Activated CD4-positive, alpha-beta T cell treated with anti-CD3 and anti-CD28 coated beads, Interleukin-2, amount 50 U/mL, for 24 hours (primary cell): ENCODE results near the gene ALDH1B1.
"Not testable (repeated sequence)": the region's sequence is repeated elsewhere in the genome, so short reads cannot be mapped to it uniquely, and the experiment has no call there.

Source experiments
- DNase-seq, 2 donors: peaks; one replicate each; pipeline ENCODE4 v3.0.0-alpha.2; 2020; ENCODE audit warnings: low read depth in 1 of 2, low spot score in 1 of 2

Gene ALDH1B1

DNA sequence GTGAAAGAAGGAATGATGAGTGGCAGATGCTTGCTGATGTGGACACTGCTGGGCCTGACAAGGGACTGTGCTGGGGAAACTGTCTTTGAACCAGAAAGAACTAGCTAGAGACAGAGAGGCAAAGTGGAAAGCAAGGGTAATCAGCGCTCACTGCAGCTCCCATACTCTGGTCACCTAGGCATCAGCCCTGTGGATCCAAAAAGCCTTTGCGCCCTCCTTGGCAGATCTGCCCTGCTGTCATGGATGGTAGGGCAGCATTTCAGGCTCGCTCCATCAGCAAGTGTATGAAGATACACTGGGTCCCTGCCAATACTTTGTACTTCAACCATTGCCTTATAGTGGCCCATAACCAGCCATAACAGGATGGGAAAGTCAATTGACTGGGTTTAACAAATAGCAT is 6.6 kb upstream of the ALDH1B1 start:
- DNase-seq: no peak

DNA sequence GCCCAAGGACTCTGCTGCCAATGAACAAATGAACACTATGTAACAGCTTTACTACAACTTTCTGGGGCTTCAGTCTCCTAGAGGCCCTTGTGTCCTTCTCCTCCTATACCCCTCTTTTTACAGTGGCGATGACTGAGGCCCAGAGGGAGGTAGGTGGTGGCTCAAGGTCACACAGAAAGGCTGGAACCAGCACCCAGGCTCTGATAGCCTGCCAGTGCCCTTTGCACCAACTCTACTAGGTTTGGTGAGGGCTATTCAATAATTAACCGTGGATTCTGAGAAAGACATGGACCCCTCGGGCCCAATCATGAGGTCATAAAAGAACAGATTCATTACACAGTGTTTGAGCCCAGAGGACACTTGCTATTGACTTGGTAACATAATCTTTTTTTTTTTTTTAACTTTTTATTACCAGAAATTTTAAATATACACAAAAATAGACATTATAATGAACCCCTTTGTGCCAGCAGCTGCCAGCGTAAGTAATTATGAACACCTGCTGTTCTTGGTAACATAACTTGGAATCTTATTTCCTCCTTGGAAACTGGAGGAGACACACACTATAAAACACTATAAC is 6.1 kb upstream of the ALDH1B1 start:
- no peak for DNase-seq

DNA sequence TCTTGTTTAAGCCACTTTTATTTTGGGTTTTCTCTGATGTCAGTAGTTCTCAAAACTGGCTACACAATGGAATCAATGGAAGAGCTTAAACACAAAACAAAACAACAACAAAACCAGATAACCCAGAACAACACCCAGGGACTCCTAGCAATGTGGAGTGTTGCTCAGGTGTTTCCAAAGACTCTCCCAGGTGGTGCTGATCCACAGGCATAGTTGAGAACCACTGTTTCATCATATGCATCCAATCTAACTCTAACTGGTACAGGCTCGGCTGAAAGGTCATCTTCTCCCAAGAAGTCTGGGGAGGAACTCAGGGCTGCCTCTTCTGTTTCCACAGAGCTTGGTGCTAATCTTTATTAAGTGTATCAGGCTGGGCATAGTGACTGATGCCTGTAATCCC is 5.4 kb upstream of the ALDH1B1 start:
- DNase-seq: no peak

DNA sequence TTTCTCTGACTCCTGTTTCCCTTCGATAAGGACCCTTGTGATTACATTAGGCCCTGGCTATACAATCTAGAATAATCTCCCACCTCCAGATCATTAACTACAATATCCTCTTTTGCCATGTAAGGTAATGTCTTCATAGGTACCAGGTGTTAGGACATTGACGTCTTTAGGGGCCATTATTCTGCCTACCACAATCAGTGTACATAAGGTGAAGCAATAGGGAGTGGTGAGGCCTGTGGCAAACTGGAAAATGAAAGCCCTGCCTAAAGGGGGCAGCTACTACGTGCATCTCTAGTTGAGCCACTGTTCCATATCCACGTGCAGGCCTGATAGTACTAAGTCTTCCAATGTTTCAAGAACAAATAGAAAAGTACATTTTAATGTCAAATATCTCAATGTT is 4.8 kb upstream of the ALDH1B1 start:
- no peak for DNase-seq

DNA sequence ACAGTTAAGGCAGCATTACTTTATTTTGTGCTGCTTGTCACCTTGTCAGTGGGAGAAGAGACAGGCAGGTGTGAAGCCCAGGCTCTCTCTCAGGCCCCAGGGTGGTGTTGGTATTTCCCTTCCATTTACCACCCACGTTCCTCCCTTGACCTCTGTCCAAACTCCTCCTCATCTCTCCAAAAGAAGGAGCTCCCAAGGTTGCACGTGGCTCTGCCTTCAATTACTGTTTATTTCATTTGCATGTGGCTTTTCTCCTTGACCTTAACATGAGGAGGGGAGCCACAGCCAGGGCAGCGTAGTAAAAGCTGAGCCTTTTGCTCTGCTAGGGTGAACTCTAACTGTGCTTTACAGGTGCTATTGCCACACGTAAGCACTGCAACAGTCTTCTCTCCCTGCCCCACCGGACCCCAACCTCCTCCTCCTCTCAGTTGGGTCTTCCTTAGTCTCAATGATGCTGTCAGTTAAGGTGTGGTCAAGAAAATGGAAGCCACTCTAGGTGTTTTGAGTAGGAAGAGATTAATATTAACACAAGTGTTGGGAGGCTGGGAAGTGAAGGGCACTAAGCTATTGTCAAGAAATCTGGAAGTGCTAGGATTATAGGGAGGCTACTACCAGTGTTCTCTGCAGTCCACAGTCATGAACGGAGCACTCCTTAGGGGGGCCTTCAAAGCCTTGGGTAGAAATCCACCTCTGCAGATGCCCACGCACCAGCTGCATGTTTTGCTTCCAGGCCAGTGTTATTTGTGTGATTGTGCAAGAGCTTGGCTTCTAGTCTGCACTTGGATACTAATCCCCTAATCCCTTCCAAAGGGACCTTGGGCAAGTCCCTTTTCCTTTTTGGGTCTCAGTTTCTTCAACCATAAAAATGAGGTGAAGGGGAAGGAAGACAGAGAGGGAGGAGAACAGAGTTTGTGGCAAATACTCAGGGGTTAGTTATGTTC is 3.9 kb upstream of the ALDH1B1 start:
- DNase-seq: no peak

DNA sequence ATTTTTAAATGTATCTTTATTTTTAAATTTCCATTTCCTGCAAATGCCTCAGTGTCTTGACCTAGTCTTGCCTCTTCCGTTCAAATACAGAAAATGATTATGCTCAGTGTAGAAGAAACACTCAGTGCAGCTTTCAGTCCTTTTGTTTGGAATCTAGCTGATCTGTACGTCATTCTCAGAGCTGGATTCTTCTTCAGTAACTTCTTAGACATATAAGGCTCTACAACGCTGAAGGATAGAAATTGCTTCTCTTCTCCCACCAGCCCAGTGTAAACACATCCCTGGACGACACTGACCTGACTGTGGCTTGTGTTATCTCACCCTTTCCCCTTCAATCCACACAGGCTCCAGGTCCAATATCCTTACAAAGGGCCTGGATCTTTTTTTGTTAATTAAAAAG is 3.2 kb upstream of the ALDH1B1 start:
- DNase-seq: no peak

DNA sequence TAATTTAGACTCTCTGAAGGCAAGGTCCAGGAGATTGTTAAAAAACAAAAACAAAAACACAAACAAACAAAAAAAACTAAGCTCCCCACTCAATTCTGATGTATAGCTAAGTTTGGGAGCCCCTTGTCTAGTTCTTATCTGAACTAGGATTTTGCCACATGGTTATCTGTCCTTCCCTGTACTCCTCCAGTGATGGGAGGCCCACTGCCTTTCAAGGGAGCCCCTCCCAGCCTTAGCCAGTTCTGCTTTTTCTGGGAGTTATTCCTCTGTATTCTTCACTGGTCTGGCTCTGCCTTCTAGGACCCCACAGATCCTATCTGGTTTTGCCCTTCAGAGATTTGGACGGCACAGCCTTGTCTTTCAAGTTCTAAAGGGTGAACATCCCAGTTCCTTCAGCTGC is 2.1 kb upstream of the ALDH1B1 start:
- DNase-seq: no peak

DNA sequence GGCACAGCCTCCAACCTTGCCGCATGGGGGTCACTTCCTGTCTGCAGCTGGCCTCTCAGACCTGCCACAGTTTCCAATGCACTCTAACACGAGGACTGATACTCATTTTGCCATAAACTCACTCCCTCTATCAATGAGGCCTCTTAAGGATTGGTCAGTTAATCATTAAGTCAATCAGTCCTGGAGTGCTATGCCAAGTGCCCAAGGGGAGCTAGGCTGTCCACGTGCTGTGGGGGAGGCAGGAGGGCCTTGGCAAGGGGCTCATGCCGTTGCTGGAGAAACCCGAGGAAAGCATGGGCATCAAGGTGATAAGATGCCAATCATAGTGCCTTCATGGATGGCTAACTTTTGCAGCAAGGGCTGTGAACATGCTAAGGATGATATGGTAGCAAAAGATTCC is 1.7 kb upstream of the ALDH1B1 start:
- no peak for DNase-seq

DNA sequence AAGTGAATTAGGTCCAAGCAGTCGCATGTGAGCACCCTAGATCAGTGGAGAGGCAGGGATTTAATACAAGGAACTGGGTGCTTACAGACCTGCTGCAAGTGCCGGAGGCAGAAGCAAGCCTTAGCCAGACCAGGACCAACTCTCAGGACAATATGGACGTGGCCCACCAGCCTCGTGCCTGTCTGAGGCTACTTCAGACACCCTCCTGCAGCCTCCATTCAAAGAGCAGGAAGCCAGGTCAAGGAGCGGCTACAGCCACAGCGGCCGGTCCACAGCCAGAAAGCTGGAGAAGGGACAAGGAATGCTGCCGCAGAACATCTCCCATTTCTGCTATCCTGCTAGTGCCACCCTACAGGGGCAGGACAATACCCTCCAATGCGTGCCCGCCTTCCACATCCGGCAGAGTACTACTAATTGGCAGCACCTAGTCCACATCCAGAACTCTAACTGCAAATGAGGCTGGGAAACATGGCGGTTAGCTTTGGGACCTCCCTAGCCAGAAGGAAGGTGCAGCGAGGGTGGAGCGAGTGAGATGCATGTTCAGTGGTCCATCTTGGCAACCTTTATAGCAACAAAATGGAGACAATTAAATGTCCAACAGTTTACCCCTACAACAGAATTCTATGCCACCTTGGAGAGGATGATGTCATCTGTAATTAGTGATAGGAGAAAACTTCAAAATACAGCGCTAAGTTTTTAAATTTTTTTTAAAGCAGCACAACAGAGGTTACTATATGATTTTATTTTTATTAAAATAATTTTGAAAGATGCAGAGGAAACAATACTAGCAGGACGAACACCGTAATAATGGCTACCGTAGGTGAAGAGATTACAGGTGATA is 1.0 kb upstream of the ALDH1B1 start:
- no peak for DNase-seq

DNA sequence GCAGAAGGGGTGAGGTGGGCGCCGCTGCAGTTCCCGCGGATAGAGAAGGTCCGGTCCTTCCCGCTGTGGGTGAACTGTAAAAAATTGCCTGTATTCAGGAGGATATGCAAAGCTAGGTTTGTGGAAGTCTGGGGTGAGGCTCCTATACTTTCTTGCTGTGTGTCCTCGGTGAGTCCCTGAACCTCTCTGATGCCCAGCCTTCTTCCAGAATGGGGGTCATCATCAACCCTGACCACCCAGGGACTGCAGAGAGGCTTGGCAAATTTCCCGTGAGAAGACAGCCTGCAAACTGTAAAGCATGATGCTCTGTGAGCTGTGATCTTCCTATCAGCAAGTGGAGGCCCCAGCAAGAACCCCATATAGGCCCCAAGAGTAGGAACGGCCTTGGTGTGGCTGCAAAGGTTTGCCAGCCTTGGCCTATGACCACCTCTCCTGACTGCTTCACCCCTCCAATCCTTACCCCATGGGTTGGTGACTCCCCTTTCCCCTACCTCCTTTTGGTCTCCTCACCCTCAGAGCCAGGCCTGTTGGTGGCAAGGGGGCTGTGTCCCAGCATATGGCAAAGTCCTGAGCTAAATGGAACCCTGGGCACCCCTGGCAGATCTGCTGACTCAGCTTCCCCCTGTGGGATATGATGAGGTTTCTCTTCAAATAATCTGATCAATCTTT is 760 bp downstream of the ALDH1B1 start:
- DNase-seq: no peak

DNA sequence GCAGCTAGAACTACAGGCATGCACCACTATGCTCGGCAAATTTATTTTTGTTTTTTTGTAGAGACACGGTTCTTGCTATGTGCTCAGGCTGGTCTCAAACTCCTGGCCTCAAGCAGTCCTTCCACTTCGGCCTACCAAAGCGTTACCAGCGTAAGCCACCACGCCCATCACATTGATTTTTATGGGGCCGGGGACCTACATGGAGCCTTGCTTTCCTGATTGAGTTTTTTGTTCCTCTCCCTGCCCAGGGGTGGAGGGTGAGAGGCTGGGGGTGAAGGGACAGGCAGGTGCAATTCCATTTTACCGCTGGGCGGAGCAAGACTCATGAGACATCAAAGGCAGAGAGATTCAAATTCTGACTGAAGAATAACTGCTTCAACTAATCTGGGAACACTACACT is 1.9 kb downstream of the ALDH1B1 start:
- no peak for DNase-seq

DNA sequence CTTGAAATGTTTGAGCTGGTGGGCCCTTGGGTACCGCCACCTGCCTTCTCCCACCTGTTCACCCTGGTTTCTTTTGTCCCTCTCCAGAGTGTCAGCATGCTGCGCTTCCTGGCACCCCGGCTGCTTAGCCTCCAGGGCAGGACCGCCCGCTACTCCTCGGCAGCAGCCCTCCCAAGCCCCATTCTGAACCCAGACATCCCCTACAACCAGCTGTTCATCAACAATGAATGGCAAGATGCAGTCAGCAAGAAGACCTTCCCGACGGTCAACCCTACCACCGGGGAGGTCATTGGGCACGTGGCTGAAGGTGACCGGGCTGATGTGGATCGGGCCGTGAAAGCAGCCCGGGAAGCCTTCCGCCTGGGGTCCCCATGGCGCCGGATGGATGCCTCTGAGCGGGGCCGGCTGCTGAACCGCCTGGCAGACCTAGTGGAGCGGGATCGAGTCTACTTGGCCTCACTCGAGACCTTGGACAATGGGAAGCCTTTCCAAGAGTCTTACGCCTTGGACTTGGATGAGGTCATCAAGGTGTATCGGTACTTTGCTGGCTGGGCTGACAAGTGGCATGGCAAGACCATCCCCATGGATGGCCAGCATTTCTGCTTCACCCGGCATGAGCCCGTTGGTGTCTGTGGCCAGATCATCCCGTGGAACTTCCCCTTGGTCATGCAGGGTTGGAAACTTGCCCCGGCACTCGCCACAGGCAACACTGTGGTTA is 3.3 kb downstream of the ALDH1B1 start:
- no peak for DNase-seq

DNA sequence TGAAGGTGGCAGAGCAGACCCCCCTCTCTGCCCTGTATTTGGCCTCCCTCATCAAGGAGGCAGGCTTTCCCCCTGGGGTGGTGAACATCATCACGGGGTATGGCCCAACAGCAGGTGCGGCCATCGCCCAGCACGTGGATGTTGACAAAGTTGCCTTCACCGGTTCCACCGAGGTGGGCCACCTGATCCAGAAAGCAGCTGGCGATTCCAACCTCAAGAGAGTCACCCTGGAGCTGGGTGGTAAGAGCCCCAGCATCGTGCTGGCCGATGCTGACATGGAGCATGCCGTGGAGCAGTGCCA is 3.8 kb downstream of the ALDH1B1 start:
- no peak for DNase-seq

DNA sequence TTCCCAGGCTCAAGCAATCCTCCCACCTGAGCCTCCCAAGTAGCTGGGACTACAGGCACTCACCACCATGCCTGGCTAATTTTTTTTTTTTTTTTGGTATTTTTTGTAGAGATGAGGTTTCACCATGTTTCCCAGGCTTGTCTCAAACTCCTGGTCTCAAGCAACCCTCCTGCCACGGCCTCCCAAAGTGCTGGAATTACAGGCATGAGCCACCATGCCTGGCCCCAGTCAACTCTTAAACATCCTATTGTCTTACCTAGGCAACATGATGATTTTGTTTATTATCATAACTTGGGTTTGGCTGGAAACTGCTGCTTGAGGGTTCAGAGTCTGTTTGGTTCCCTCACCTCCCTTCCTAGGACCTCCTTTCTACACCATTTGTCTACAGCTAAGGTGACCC is 6.7 kb downstream of the ALDH1B1 start:
- DNase-seq: not testable (repeated sequence)

DNA sequence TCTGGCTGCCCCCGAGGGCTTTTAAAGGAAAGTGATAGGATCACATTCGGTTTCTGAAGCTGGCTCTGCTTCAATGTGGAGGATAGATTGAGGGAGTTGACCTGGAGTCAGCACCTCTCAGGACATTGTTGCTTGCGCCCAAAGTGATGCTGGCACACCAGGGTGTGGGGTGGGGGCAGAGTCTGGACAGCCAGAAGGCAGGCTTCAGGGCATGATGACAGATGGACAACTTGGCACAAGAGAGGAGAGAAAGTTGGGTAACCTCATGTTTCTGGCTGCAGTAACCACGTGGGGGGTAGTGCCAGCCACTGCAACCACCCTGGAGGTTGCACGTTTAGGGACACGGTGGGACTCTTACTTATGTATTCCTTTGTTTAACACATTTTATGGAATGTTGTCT is 9.5 kb downstream of the ALDH1B1 start:
- DNase-seq: no peak

DNA sequence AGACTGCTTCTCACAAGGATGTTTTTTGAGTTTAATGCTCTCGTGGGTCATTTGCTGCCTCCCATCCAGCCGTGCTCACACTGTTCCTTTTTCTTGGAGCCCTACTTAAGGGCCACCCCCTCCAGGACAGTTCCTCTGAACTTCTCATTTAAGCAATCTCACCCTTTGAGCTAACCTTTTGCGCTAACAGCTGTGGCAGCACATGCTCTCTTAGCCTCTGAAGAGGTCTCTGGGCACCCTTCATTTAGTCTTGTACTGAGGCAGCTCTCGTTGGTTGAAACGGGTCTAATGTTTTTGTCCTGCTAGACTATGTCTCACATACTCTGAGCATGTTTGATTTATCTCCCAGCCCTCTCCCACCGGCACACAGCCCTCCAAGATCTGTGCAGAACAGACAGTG is 11.8 kb downstream of the ALDH1B1 start:
- DNase-seq: no peak

DNA sequence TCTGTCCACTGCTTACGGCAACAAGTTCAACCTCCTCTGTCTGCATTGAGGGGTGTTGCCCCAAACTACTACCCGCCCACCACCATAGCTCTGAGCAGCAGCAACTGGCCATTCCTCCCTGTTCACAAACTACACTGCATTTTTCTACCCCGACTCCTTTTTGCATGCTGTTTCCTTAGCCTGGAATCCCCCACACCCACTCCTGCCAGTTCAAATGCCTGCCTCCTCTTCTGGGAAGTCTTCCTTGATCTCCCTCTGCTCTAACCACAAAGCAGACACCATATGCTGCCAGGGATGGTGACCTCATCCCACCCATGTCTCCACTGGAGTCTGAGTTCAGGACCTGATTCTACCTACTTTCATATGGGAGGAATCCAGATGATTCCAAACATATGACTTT is 13.3 kb downstream of the ALDH1B1 start:
- DNase-seq: no peak

DNA sequence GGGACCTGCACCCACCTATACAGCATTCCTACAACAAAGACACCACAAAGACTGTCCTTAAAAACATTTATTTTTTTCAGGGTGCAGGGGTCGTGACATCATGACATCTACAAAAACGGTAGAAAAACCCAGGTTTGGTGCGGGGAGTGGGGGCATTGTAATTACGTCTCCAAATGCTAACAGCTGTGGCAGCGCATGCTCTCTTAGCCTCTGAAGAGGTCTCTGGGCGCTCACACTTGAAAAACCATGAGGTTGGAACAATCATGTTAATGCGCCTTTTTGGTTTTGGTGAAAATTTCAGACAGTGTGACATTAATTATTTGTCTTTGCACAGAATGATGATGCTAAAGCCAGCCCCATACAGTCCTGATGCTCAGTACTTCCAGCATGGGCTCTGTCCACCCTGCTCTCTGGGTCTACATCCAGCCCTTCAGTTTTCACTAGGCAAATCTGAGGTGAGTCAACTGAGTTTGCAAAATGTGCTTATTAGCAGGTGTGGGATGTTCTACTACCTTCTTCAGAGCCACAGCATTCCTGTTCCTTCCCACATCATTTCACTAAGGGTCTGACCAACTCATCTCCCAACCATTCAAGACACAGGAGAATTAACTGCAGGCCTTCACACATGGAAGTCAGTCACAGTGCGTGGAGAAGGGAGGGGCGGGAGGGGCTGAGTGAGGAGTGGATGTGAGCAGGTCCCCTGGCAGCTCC is 14.1 kb downstream of the ALDH1B1 start:
- DNase-seq: no peak

DNA sequence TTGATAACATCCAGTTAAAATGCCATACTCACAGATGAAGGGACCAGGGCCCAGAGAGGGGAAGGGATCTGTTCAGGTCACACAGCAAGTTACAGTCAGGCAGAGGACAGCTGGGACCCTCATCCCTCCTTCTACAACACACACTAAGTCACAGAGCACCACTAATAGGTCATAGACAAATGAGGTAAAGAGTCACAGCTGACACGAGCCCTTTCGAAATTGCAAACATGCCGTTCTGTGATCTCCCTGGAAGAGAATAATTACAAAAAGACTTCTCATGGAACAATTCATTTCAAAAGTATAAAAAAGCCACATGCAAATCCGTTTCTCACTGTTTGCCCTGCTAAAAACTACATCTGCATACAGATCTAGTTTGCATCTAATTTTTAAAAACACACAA is 16.2 kb downstream of the ALDH1B1 start:
- no peak for DNase-seq

DNA sequence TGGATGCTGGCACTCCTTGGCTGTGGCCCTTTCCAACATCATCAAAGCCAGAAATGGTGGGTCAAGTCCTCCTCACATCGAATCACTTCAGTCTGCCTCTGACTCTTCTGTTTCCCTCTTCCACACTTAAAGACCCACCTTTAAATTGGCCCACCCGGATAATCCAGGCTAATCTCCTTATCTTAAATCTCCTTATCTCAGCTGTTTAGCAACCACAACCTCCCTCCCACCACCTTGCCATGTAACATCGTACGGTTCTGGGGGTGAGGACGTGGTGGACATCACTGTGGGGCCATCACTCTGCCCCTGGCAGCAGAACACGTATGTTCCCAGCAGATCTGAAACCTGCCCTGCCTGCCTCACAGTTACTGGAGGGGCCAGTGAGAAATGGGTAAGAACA is 20.2 kb downstream of the ALDH1B1 start:
- no peak for DNase-seq
